Keratinocyte (primary cell): ENCODE measurements around the gene RRP9. TPM values are rescaled to one million over a fixed set of nuclear protein-coding genes. Genes with fewer than 3 reads are reported as not detected.

ENCODE experiments used
- DNase-seq: peaks from one replicate; pipeline ENCODE4 v3.0.0-alpha.2; 2011; ENCODE audit warnings: low read depth, missing footprints, low spot score
- FAIRE-seq: peaks from 2 replicates; lab custom pipeline; 2011; peaks lifted over from hg19 to GRCh38; lab: Jason Lieb, UNC
- H2AFZ ChIP-seq: 2 replicates; pipeline ENCODE4 v1.6.0; 2012; ENCODE audit warnings: low read length, control low read depth, inconsistent platforms; ENCODE audit not compliant: control insufficient read depth
- H3K27ac ChIP-seq: 2 replicates; pipeline ENCODE4 v1.5.1; 2011; ENCODE audit warnings: low read length; ENCODE audit not compliant: control insufficient read depth, insufficient read depth
- H3K27me3 ChIP-seq: 3 replicates; pipeline ENCODE4 v1.6.0; 2011; ENCODE audit warnings: low read length; ENCODE audit not compliant: control insufficient read depth, insufficient read depth; ENCODE audit errors: extremely low read depth
- H3K36me3 ChIP-seq, 2 experiments: 2 replicates in 1 of 2; 3 replicates in 1 of 2; pipeline ENCODE4 v1.5.1; 2011; ENCODE audit warnings: low read length in 2 of 2, mild to moderate bottlenecking in 1 of 2; ENCODE audit not compliant: control insufficient read depth in 2 of 2, insufficient read depth in 2 of 2; ENCODE audit errors: extremely low read depth in 1 of 2
- H3K4me1 ChIP-seq: 3 replicates; pipeline ENCODE4 v1.5.1; 2011; ENCODE audit warnings: low read length; ENCODE audit not compliant: control insufficient read depth, insufficient read depth; ENCODE audit errors: extremely low read depth
- H3K4me2 ChIP-seq: 3 replicates; pipeline ENCODE4 v1.6.0; 2011; ENCODE audit warnings: low read depth, low read length; ENCODE audit not compliant: control insufficient read depth, insufficient read depth; ENCODE audit errors: extremely low read depth
- H3K4me3 ChIP-seq, 3 experiments: fragments of 200-600 bp in 1 of 3; sonication (generic) in 1 of 3; 2 replicates in 2 of 3; 3 replicates in 1 of 3; pipeline ENCODE4 v1.5.1; 2011 to 2016; ENCODE audit warnings: low read length in 3 of 3, mild to moderate bottlenecking in 3 of 3, control low read depth in 2 of 3, inconsistent platforms in 1 of 3, low read depth in 1 of 3, mixed read lengths in 1 of 3, mixed run types in 1 of 3, moderate library complexity in 1 of 3; ENCODE audit not compliant: control insufficient read depth in 2 of 3, insufficient read depth in 2 of 3; ENCODE audit errors: extremely low read depth in 1 of 3
- H3K79me2 ChIP-seq: 2 replicates; pipeline ENCODE4 v1.6.0; 2012; ENCODE audit warnings: low read length; ENCODE audit not compliant: control insufficient read depth, insufficient read depth
- H3K9ac ChIP-seq: 3 replicates; pipeline ENCODE4 v1.6.0; 2011; ENCODE audit warnings: low read length; ENCODE audit not compliant: control insufficient read depth, insufficient read depth; ENCODE audit errors: extremely low read depth
- H3K9me1 ChIP-seq: 3 replicates; pipeline ENCODE4 v1.6.0; 2011; ENCODE audit warnings: low read length; ENCODE audit not compliant: control insufficient read depth, insufficient read depth; ENCODE audit errors: extremely low read depth
- H3K9me3 ChIP-seq: 2 replicates; pipeline ENCODE4 v1.5.1; 2012; ENCODE audit warnings: low read depth, low read length; ENCODE audit not compliant: control insufficient read depth
- H4K20me1 ChIP-seq: 3 replicates; pipeline ENCODE4 v1.6.0; 2011; ENCODE audit warnings: low read length; ENCODE audit not compliant: control insufficient read depth, insufficient read depth; ENCODE audit errors: extremely low read depth
- EZH2 ChIP-seq: IDR thresholded peaks from one replicate; pipeline ENCODE4 v1.6.1; 2012; ENCODE audit warnings: inconsistent platforms, mild to moderate bottlenecking, low read length, moderate library complexity
- dilution Hi-C: fragments of 300-500 bp; cut with MboI; formaldehyde crosslinking; loops from one replicate; pipeline ENCODE4 v1.7.0; 2020; ENCODE audit warnings: low sequenced_read_pairs; ENCODE audit not compliant: extremely low pct_ligation_motif_present
- polyA plus RNA-seq, 5 experiments: library from polyadenylated mRNA; depleted of rRNA in 3 of 5; stranded (reverse) in 3 of 5; stranded (forward) in 1 of 5; unstranded in 1 of 5; fragments of >200 nt; gene quantifications; 1 replicate in 1 of 5; 2 replicates in 3 of 5; 3 replicates in 1 of 5; pipeline versions ENCODE4 v1.2.1 to v1.2.3, GENCODE V29; 2011 to 2012; ENCODE audit warnings: missing spikeins in 2 of 5, low read depth in 1 of 5, low replicate concordance in 1 of 5
- TF ChIP-seq, protein P1 (sequence below), 3 experiments: IDR thresholded peaks in 1 of 3; conservative IDR thresholded peaks in 1 of 3; optimal IDR thresholded peaks in 1 of 3; 2 replicates in 2 of 3; 3 replicates in 1 of 3; pipeline versions ENCODE3 to v1.5.1; 2011; ENCODE audit warnings: low read length in 3 of 3, mild to moderate bottlenecking in 3 of 3, moderate library complexity in 2 of 3, control low read depth in 1 of 3, inconsistent platforms in 1 of 3; ENCODE audit not compliant: insufficient read depth in 2 of 3; ENCODE audit errors: extremely low read depth in 1 of 3

RRP9 gene
- polyA plus RNA-seq, 1 donor (not counting 4 experiments of a cell fraction or from before 2014, with no cell fraction given): 21.8 TPM

DNA sequence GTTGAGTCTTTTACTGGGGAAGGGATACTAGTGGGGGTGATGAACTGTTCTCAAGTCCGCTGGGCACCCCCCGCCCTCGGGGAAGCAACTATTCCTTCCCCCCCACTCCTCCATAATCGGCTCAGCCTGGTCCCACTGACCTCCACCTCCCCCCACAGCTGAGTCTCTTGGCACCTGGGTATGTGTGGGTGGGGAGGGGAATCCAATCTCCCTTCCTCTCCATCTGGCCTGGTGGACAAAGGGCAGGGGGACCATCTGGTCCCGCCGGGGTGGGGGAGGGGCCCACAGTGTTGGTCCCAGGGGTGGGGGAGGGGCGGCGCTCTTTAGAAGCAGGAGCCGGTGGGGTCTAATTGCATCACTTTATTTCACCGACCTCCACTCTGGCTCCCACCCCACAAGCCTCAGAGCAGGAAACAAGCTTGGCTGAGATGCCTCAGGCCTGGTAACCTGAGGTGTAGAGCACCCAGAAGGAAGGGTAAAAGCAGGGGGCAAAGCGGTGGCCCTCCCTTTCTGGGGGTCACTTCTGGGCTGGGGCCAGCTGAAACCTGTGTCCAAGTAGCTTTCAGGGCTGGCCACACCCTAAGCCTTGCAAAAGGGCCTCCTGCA lies 26.6 kb upstream of the RRP9 start:
- H3K27me3 ChIP-seq: no peaks in the 10 kb centered on the region
- no peak for DNase-seq
- H3K36me3 ChIP-seq: peaks cover 0 to 1% of the 10 kb centered on the region in 2 experiments
- no peak for FAIRE-seq
- H3K9me1 ChIP-seq: no peaks in the 10 kb centered on the region
- no peaks in the 10 kb centered on the region for H3K79me2 ChIP-seq
- H3K4me2 ChIP-seq: peak overlapping the region; percentile 95
- dilution Hi-C loops: no loop called here
- H3K4me3 ChIP-seq: peak overlapping the region; percentile 45 to 77 (median 61)
- no peak overlapping the region for H3K27ac ChIP-seq
- H3K9me3 ChIP-seq: no peaks in the 10 kb centered on the region
- no peak overlapping the region for H2AFZ ChIP-seq
- peak overlapping the region; percentile 65 for H3K9ac ChIP-seq
- peaks cover 18% of the 10 kb centered on the region for H3K4me1 ChIP-seq
- TF ChIP-seq, protein P1, sequence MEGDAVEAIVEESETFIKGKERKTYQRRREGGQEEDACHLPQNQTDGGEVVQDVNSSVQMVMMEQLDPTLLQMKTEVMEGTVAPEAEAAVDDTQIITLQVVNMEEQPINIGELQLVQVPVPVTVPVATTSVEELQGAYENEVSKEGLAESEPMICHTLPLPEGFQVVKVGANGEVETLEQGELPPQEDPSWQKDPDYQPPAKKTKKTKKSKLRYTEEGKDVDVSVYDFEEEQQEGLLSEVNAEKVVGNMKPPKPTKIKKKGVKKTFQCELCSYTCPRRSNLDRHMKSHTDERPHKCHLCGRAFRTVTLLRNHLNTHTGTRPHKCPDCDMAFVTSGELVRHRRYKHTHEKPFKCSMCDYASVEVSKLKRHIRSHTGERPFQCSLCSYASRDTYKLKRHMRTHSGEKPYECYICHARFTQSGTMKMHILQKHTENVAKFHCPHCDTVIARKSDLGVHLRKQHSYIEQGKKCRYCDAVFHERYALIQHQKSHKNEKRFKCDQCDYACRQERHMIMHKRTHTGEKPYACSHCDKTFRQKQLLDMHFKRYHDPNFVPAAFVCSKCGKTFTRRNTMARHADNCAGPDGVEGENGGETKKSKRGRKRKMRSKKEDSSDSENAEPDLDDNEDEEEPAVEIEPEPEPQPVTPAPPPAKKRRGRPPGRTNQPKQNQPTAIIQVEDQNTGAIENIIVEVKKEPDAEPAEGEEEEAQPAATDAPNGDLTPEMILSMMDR (optimal IDR thresholded peaks at IDR 0.05 in 1 of 3, IDR thresholded peaks at IDR 0.05 in 1 of 3, conservative IDR thresholded peaks at IDR 0.05 in 1 of 3; ENCODE audit: extremely low read depth in 1 of 3, insufficient read depth in 2 of 3, low read length in 3 of 3): no peak
- TF ChIP-seq EZH2: no peak
- H4K20me1 ChIP-seq: no peaks in the 10 kb centered on the region

DNA sequence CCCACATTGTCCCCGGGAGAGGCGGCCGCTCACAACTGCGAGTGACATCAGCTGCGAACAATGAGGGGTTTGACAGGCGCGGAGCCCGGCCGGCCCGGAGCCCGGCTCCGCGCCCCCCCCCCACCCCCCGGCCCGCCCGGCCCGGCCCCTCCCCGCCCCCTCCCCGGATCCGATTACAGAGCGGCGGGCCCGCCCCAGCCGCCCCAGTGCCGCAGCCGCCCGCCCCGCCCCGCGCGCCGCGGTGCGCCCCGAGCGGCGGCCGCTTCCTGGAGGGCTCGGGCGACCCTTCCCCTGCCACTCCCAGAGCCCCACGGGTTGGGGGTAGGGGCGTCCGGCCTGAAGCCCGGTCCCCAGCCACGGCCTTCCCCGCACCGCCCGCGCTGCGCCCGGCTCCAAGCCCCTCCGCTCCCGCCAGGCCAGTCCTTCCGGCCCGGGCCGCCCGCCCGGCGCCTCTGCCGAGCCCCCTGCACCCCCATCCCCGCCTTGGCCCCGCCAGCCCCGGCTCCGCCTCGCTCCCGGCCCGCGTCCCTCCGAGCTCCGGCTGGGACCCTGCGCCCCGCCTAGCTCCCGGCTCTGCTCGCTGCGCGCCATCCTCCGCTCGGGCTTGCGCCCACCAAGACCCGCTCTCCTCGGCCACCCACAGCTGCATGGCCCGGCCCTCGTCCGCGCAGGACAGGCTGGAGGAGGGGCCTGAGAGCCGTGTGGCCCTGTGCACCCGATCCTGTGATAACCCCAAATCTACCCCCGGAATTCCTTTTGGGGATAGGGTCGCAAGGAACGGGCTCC lies 25.9 kb upstream of the RRP9 start, which contains the start of gene PCBP4:
Gene PCBP4, minus strand, starts transcription at position 71 of the 786 bp plus-strand sequence. CDS start 6,214 bp downstream, outside the sequence.
- peaks cover 18% of the 10 kb centered on the region for H3K4me1 ChIP-seq
- H3K9me1 ChIP-seq: no peaks in the 10 kb centered on the region
- no peak within 1 kb of the TSS for H3K27ac ChIP-seq
- DNase-seq (no peak), FAIRE-seq (no peak)
- peaks cover 0 to 1% of the 10 kb centered on the region in 2 experiments for H3K36me3 ChIP-seq
- H2AFZ ChIP-seq: peak within 1 kb of the TSS; percentile 62
- H3K79me2 ChIP-seq: no peaks in the 10 kb centered on the region
- peak within 1 kb of the TSS; percentile 65 for H3K9ac ChIP-seq
- no peaks in the 10 kb centered on the region for H3K27me3 ChIP-seq
- H3K4me3 ChIP-seq: peak within 1 kb of the TSS; percentile 45 to 77 (median 69)
- dilution Hi-C loops: no loop called here
- H3K4me2 ChIP-seq: peak within 1 kb of the TSS; percentile 95
- H4K20me1 ChIP-seq: no peaks in the 10 kb centered on the region
- TF ChIP-seq, protein P1 (optimal IDR thresholded peaks at IDR 0.05 in 1 of 3, IDR thresholded peaks at IDR 0.05 in 1 of 3, conservative IDR thresholded peaks at IDR 0.05 in 1 of 3; ENCODE audit: extremely low read depth in 1 of 3, insufficient read depth in 2 of 3, low read length in 3 of 3): no peak
- H3K9me3 ChIP-seq: no peaks in the 10 kb centered on the region
